GM19035 (cell line): ENCODE measurements around the gene SMC6.
A peak's percentile ranks its signal among the peaks of the same experiment; 100 is the strongest.

Experiments
- ATAC-seq: cut with Tn5 transposase; IDR thresholded peaks from one replicate; pipeline ENCODE4 v1.9.1; 2021; ENCODE audit not compliant: unreplicated experiment

SMC6 gene

DNA sequence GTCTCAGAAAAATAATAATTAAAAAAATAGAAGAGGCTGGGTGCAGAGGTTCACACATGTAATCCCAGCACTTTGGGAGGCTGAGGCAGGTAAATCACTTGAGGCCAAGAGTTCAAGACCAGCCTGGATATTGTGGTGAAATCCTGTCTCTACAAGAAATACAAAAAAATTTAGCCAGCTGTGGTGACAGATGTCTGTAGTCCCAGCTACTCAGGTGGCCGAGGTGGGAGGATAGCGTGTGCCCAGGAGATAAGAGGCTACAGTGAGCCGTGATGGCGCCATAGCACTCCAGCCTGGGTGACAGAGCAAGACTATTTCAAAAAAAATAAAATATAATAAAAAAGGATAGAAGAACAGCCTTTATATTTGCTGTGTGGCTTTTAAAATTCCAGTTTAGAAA lies 35.9 kb downstream of the SMC6 start:
- ATAC-seq, result no peak

DNA sequence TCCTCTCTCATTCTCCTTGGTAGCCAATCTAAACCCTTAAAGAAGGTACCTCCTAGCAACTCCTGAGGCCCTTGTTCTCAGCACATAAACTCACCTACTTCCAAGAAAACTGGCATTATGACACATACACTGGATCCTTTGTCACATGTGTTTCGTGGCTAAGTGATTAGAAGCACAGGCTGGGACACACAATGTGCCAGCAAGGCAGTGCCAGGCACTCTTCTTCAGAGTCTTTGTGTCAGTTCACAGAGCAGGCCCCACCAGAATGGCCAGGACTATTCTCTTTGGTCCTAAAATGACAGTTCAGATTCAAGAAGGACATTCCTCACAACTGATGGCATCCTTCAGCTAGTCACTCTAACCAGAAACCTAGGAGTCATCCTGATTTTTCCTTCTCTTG lies 40.3 kb downstream of the SMC6 start:
- no peak for ATAC-seq

DNA sequence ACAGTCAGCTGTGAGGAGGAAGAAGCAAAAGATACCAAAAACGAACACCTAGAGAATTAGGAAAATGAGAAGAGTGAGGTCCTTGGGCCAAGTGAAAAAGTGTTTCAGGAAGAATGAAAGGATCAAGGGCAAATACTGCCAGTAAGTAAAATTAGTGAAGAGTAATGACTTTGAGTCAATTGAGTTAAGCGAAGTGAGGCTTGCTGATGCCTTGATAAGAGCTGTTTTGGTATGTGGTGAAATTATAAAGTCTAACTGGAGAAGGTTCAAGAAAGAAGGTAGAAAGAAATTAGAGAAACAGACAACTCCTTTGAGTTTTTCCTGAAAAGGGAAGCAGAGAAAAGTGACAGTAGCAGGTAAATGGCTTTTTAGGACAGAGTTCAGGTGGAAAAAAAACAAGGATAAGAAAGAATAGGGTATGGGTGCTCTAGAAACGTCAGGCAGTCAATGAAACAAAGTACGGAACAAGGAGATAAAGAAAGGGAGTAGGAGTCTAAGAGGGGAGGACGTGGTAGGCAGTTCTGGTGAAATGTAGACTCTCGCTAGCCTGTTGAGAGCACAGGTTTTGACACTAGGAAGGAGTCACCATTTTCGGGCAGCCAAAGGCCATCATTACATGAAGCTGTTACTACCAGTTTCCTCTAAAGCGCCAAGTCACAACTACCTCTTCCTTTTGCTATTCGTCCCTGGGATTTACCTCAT lies 42.9 kb downstream of the SMC6 start:
- ATAC-seq, result no peak

DNA sequence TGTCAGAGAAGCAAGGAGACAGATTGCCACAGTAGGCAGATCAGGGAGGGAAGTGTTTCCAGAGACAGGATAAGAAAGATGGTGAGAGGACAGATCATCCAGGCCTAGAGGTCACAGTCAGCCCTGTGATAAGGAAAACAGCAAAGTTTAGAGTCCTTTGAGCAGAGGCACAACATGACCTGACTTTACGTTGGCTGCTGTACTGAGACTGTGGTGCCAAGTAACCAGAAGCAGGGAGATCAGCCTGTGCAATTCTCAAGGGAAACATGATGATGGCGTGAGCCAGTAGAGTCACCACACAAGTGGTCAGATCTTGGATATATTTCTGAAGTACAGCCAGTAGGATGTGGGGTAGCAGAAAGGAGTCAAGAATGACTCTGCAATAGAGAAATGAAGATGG lies 43.7 kb downstream of the SMC6 start:
- no peak for ATAC-seq

DNA sequence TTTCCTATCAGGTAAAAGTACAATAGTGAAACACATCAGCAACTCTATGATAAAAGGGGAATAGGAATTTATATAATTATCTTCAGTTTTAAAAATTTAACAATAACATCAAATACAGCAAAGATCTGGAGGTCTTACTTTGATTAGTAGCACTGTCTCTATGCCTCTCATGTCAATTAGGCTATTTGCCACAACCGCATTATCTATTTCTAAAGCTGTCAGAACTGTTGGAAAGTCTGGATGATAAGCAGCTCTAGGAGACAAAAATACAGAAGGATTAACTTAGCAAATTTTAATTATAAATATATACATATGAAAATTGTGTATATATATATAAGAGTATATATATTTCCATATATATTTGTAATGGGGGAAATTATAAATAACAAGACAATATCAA lies 45.1 kb downstream of the SMC6 start:
- no peak for ATAC-seq

DNA sequence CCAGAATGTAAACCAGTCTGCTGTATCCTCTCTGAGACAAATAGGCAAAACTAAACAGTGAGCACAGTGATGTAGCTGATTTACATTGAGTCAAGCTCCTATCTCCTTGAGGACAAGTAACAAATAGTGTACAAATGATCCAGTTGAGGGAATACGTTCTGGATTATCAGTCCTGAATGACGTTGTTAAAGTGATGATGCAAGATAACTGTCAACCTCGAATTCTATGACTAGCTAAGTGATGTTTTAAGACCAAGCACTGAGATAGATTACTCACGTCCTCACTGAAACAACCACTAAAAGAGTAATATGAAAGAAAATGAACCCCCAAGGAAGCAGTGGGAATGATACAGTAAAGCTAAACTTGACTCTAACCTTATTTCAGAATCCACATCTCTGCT lies 46.8 kb downstream of the SMC6 start:
- no peak for ATAC-seq

DNA sequence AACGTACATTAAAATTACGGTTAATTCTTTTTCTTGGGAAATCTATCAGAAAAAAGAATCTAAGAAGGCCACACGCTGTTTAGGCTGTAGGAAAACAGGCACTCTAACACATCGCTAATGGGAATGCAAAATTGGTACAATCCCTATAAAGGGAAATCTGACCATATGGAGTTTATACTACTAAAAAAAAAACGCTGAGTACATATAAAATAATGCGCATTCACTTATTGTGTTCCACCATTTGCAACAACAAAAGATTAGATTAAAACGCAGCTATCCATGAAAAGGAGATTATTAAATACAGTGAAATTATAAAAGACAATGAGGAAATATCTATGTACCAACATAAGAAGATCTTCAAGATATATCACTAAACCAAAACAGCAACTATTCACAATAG lies 62.8 kb downstream of the SMC6 start:
- no peak for ATAC-seq

DNA sequence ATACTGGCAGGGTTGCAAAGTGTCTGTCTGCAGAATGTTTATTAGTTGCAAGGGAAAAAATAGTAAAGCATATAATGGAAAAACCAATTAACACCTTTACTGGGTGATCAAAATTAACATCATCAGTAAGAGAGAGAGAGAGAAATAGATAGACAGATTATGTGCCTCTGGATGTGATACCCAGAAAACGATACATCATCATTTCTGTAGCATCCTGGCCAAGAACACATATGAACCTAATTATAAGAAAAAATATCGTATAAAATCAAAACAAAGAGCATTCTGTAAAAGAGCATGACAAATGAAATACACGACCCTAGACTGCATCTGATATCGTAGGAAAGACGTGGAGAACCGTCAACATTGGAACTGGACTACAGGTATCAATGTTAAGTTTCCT lies 64.6 kb downstream of the SMC6 start:
- no peak for ATAC-seq

DNA sequence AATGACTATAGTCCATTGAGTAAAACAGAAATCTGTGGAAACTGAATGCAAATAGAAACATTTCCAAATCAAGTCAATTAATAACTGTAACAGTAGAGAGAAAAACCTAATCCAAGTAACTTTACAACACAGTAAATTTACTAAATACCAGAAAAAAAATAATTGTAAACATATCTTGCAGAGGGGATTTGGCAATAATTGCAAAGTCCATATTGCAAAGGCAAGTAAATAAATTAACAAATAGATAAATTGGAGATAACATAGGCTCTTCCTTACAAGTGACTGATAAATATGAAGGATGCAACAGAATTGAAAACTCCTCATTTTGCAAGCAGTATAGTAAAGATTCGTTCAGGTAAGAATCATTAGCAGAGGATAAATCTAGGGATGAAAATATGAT lies 65.0 kb downstream of the SMC6 start:
- ATAC-seq, result no peak

DNA sequence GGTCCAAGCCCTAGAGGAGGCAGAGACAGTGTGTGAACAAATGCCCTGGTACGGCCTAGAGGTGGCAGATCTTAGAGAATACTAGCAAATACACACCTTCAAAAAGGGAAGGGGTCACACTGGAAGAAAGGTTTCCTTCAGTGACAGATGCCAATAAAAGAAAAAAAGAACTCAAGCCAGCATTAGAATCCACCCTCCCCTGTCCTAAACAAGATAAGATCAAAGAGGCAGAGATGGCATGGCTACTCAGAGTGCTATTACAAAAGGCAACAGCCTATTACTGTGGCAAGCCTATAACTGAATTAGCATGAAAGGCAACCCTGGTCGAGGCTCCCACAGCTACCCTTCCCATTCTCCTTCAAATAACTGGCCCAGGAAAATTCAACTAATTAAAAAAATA lies 69.6 kb downstream of the SMC6 start:
- ATAC-seq, result no peak

DNA sequence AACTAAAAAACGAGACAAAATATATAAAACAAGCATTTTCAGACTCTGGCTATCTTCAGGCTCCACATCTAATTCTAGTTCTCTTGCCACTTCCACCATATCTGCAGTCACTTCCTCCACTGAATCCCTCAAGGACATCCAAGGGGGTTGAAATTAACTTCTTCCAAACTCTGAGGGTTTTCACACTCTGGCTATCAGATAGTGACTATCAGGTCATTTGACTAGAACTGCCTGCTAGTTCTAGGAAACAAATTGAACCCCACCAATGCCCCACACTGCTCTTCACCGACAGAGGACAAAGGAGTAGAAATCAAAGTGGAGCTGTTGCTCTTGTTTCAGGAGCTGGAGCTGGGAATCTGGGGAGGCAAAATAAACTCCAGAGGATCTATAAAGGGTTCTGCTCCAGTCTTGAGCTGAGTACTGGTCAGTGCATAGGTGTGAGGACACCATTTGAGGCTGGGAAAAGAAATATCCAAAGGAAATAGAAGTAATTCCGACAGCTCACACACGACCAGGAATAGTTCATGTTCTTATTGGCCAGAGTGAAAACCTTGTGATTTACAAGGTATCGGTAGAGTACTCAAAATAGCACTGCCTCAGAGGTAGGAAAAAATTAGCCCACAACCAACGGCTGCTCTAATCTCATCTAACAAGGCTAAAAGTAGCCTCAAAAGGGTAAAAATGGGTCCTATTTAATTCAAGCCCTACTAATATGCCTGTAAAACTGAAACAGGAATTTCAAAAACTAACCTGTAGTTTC lies 71.3 kb downstream of the SMC6 start:
- no peak for ATAC-seq

DNA sequence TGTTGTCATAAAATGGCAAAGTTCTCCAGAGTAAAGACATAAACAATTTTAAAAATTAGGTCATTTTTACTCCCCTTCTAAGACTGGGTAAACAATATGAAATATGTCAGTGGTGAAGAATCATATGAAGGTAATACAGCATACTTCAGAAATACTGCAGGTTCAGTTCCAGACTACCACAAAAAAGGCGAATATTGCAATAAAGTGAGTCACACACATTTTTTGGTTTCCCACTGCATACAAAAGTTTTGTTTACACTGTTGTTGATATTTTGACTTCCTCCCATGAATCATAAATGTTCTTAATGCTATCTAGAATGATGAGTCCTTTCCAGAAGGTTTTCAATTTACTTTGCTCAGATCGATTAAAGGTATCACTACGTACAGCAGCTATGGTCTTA lies 73.5 kb downstream of the SMC6 start:
- no peak for ATAC-seq

DNA sequence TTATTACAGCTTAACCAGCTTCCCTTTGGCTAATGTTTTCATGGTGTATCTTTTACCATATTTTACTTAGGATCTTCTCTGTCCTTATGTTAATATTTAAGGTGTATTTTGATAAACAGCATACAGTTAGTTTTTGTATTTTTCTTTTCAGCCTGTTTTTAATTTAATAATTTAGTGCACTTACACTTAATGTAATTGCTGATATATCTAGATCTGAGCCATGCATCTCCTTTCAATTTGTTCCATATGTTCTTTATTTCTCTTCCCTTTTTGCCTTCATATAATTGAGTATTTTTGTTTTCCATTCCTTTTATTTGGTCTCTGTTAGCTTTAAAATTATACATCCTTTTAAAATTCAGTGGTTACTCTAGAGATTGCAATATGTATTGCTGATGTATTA lies 78.8 kb downstream of the SMC6 start:
- ATAC-seq, result no peak

DNA sequence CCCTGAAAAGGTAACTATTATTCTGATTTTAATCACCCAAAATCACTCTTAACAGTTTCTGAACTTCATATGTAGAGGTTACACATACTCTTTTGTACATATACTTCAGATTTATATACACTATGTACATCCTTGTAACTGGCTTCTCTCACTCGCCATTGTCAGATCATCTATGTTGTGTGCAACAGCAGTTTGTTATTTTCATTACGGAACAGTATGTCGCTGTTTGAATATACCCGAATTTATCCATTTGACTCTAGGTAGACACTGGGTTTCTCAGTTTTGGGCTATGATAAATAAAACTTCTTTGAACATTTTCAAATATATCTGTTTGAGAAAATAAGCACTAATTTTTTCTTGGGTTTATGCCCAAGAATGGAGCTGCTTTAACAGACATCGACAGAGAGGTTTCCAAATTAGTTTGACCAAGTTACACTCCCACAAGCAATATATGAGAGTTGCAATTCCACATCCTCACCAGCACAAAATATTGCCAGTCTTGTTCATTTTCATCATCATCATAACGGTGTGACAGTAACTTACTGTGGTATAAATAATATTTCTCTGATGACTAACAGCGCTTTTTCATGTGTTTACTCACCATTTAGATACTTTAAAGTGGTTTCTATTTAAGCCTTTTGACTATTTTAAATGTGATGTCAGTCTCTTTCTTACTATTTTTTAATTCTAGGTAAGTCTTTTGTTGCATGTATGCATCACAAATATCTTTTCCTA lies 80.9 kb downstream of the SMC6 start:
- no peak for ATAC-seq

DNA sequence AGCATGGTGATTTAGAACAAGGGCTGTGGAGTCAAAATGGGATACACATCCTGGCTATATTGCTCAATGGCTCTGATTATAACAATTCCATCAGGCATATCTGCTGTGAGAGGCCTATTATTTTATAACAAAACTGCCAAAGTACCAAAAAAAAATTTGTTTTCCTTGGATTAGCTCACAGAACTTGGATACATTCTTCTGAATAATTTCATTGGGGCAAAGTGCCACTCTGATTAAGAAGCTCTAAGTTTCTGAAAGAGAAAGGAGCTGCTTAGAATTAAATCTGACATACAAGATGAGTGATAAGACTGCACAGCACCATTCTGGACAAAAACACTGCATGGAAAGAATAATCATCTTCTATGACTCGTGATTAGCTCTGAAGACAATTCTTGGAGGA lies 85.7 kb downstream of the SMC6 start:
- no peak for ATAC-seq

DNA sequence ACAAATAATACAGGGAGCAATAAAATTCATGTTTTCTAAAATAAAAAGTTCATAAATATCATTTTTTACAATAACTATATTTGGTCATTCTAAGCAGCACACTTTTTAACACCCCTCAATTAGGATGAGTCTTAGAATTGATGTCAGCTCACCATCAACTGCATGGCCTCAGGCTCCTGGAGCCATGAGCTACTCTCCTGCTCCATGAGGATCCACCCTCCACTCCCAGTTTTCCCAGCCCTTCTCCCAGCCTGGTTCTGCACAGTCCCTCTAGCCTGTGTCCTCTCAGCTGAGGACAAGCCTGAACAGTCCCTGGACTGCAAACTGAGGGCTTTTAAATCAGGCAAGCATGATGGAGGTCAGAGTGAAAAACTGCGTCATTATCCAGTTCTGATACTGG lies 89.1 kb downstream of the SMC6 start:
- ATAC-seq, result no peak

DNA sequence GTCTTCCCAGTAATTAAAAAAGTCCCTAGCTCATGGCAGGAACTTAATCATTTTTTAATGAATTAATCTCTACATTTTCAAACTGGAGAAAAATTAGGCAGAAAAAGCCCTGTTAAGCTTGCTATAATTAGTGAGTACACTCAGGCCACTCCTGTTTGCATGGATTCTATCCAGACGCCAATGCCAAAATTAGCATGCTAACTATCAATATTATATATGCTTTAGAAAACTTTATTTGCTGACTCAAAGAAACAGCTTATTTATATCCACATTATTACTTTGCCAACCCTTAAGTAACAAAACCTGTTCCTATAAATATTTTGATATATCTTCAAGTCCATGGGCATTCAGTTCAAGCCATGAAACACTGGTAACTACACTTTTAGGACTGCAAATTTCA lies 90.9 kb downstream of the SMC6 start:
- ATAC-seq, result no peak

DNA sequence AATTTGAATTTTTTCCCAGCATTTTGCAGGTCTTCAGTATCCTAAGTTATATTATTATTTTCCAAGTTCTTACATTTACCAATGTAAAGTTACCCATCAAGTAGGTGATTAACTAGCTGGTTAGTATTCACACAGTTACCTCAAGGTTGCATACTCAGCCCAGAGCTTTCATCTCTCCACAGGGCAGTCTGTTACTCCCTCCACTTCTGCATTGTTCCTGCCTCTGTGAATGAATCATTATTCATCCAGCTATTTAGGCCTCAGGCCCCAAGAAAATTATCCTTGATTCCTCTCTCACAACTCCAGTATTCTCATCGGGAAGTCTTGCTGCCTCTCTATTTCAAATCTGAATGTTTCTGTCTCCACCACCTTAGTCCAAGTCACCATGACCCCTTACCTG lies 92.2 kb downstream of the SMC6 start:
- ATAC-seq, result no peak

DNA sequence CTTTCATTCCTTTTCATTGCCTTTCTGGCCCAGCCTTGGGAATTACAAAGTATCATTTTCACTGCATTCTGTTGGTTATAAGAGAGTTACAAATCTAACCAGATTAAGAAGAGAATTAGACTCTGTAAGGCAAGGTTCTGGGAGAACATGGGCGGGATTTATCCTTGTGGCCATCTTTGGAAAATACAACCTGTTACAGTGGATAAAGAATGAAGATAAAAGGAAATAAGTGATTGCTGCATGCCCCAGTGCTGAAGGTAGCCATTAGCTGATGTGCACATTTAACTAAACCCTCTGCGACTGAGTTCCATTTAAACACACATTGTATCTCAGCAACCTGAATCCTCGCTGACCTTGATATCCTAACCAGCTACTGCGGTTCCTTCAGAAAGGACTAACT lies 93.4 kb downstream of the SMC6 start:
- no peak for ATAC-seq

DNA sequence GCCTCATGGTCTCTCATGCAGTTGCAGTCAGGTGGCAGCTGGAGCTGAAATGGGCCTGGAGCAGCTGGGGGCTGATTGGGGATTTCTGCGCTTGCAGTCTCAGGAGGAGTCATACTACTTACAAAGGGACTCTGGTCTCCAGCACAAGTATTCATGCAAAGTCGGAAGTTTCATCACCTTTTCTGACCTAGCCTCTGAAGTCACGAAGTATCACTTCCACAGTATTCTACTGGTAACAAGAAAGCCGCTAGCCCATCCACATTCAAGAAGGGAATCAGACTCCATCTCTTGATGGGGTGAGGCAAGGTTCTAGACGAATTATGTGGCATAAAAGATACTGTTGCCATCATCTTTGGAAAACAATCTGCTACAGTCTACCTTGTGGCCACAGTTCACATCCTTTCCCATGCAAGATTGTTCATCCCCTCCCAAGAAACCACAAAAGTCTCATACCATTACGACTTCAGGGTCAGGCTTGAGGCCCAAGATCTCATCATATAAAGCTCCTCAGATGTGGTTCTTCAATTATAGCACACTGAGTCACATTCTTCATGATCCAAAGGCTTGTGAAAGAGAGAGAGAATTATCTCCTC lies 95.3 kb downstream of the SMC6 start:
- ATAC-seq, result peak; percentile 61

DNA sequence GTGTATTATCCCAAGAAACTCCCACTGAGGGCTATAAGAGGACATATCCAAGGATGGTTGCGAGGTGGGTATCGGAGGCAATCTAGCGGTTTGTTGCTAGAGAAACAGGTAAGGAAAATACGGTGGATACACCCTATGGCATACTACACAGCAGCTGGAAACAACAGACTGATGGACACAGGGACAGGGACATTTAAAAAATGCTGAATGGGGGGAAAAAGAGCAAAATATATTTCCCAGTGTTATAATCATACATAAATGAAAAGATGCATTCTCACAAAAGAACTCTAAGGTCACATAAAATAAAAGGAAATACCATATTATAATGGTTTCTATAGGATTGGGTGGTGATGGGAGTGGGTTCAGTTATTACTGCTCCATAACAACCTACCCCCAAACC lies 95.9 kb downstream of the SMC6 start:
- ATAC-seq, result no peak
